Gastroesophageal sphincter (tissue), 4 donors: Measurements from ENCODE around the gene KCNAB3. TPM values are rescaled to one million over a fixed set of nuclear protein-coding genes. Genes with fewer than 3 reads are reported as not detected.

Experiments used
- ATAC-seq: fragments of 150-250 bp; one replicate; pipeline ENCODE4 v1.9.1; 2016; ENCODE audit warnings: mild to moderate bottlenecking, moderate library complexity
- H3K27ac ChIP-seq, 4 donors: fragments of 200-600 bp; sonication (generic) in 3 of 4; 1 replicate in 3 of 4; 2 replicates in 1 of 4; pipeline ENCODE4 v1.5.1; 2016 to 2019
- H3K27me3 ChIP-seq: fragments of 200-600 bp; sonication (generic); one replicate; pipeline ENCODE4 v1.5.1; 2019
- H3K36me3 ChIP-seq, 2 donors: fragments of 200-600 bp; sonication (generic); one replicate each; pipeline ENCODE4 v1.5.1; 2019; ENCODE audit warnings: control low read depth in 1 of 2
- H3K4me1 ChIP-seq, 3 donors: fragments of 200-600 bp; sonication (generic); 1 replicate in 2 of 3; 2 replicates in 1 of 3; pipeline ENCODE4 v1.5.1; 2016 to 2019; ENCODE audit warnings: control low read depth in 2 of 3
- H3K4me3 ChIP-seq, 2 donors: fragments of 200-600 bp; sonication (generic); one replicate each; pipeline ENCODE4 v1.5.1; 2019; ENCODE audit warnings: mild to moderate bottlenecking in 1 of 2, moderate library complexity in 1 of 2
- H3K9me3 ChIP-seq, 3 donors: fragments of 200-600 bp; sonication (generic); one replicate each; pipeline ENCODE4 v1.5.1; 2017 to 2019; ENCODE audit warnings: control low read depth in 2 of 3
- CTCF ChIP-seq, 4 experiments: fragments of 200-600 bp in 2 of 4; fragments of 450-650 bp in 2 of 4; sonication (generic) in 1 of 4; IDR thresholded peaks; one replicate each; pipeline ENCODE4 v1.5.1; 2017 to 2019; ENCODE audit warnings: antibody characterized with exemption in 4 of 4, mild to moderate bottlenecking in 2 of 4, moderate library complexity in 2 of 4
- EP300 ChIP-seq: sonication (generic); formaldehyde crosslinking; IDR thresholded peaks from one replicate; pipeline ENCODE4 v1.6.1; 2017; ENCODE audit warnings: antibody characterized with exemption, mild to moderate bottlenecking
- POLR2A ChIP-seq, 2 donors: fragments of 450-650 bp; IDR thresholded peaks; one replicate each; pipeline ENCODE4 v1.6.1; 2017; ENCODE audit warnings: antibody characterized with exemption in 2 of 2, mild to moderate bottlenecking in 2 of 2, moderate library complexity in 1 of 2
- POLR2AphosphoS5 ChIP-seq: sonication (generic); formaldehyde crosslinking; IDR thresholded peaks from one replicate; pipeline ENCODE4 v1.6.1; 2017; ENCODE audit warnings: antibody characterized with exemption
- WGBS, 2 donors: methylation state at CpG; one replicate each; pipeline ENCODE4 v1.1.5; 2018; ENCODE audit warnings: low coverage in 1 of 2; 5-methylcytosine and 5-hydroxymethylcytosine counted together
- small RNA-seq, 4 donors: library from RNA; depleted of rRNA; stranded (forward); fragments of <200 nt; gene quantifications; one replicate each; pipeline ENCODE3, GENCODE V24; 2016
- total RNA-seq, 4 donors: library from RNA; depleted of rRNA; stranded (reverse); fragments of >200 nt; gene quantifications; one replicate each; pipeline ENCODE4 v1.1.0, GENCODE V29; 2016

The KCNAB3 gene
- total RNA-seq, 4 donors from 2014 or later = 0.58 to 1.3 TPM; not detected in 2

GRCh38 chr17:7873051-7873450, 56.6 kb downstream of the KCNAB3 start:
- Histone ChIP-seq H3K27me3 (no peaks in the 10 kb centered on the region), H3K4me1 (no peaks in the 10 kb centered on the region), H3K36me3 (no peaks in the 10 kb centered on the region), H3K4me3 (no peak overlapping the region), H3K9me3 (no peaks in the 10 kb centered on the region), H3K27ac (no peak overlapping the region)
- 61 to 72% methylated on average over 3 to 4 of the region's 4 CpGs for WGBS, 2 donors
- TF ChIP-seq CTCF (IDR thresholded peaks at IDR 0.05) = no peak
- TF ChIP-seq POLR2AphosphoS5 = no peak
- TF ChIP-seq EP300 = no peak
- no peak for TF ChIP-seq POLR2A (IDR thresholded peaks at IDR 0.05)
- ATAC-seq = no peak

Small RNA genes lying within 50 kb of the gene (small RNA-seq; reads per million reads assigned to genes)
- gene SCARNA21 = 0 to 2.1 (median 0.69) reads per million in 4 donors

Other genes starting within 250 kb of the KCNAB3 start
- gene TP53, start 242.4 kb downstream of the KCNAB3 start, total RNA-seq = 10 to 100 TPM; 14.7 to 16.3 (median 15.6) TPM
- gene WRAP53, start 241.4 kb downstream of the KCNAB3 start, total RNA-seq = 1 to 10 TPM; 2.8 to 4.7 (median 3.9) TPM
- gene EFNB3, start 224.7 kb downstream of the KCNAB3 start, total RNA-seq = under 1 TPM in 2 of 4 donors, not detected in 2; 0.27 to 0.52 TPM
- gene DNAH2, start 212.1 kb downstream of the KCNAB3 start, total RNA-seq = under 1 TPM in 2 of 4 donors, not detected in 2; 0.08 to 0.31 TPM
- gene KDM6B, start 95.6 kb downstream of the KCNAB3 start, total RNA-seq = 10 to 100 TPM in 3 of 4 donors, 1 to 10 TPM in 1; 5.7 to 16.2 (median 15.6) TPM
- gene TMEM88, start 74.8 kb downstream of the KCNAB3 start, total RNA-seq = 10 to 100 TPM in 3 of 4 donors, 1 to 10 TPM in 1; 6.5 to 41.6 (median 29.6) TPM
- gene NAA38, start 72.3 kb downstream of the KCNAB3 start, total RNA-seq = 10 to 100 TPM; 60.5 to 84.7 (median 69.8) TPM
- 10 to 100 TPM; 12.0 to 18.7 (median 13.7) TPM for gene CYB5D1, start 71.9 kb downstream of the KCNAB3 start, total RNA-seq
- gene CHD3, start 41.1 kb downstream of the KCNAB3 start, total RNA-seq = 100 to 1,000 TPM in 3 of 4 donors, 10 to 100 TPM in 1; 56.7 to 134 (median 120) TPM
- 1 to 10 TPM; 1.6 to 5.4 (median 2.1) TPM for gene RNF227, start 13.6 kb downstream of the KCNAB3 start, total RNA-seq
- gene TRAPPC1, start 2.1 kb upstream of the KCNAB3 start, total RNA-seq = 10 to 100 TPM; 20.9 to 44.2 (median 29.0) TPM
- 10 to 100 TPM; 15.6 to 31.8 (median 18.2) TPM for gene CNTROB, start 2.4 kb upstream of the KCNAB3 start, total RNA-seq
- gene GUCY2D, start 72.8 kb upstream of the KCNAB3 start, total RNA-seq = not detected
- 1 to 10 TPM in 3 of 4 donors, under 1 TPM in 1; 0.69 to 5.6 (median 2.8) TPM for gene ALOX15B, start 109.2 kb upstream of the KCNAB3 start, total RNA-seq
- under 1 TPM in 1 of 4 donors, not detected in 3; 0.17 TPM for gene ALOX12B, start 157.9 kb upstream of the KCNAB3 start, total RNA-seq
- under 1 TPM in 1 of 4 donors, not detected in 3; 0.37 TPM for gene ALOXE3, start 188.7 kb upstream of the KCNAB3 start, total RNA-seq
- gene HES7, start 194.2 kb upstream of the KCNAB3 start, total RNA-seq = under 1 TPM in 2 of 4 donors, not detected in 2; 0.89 to 0.94 TPM
- gene PER1, start 222.5 kb upstream of the KCNAB3 start, total RNA-seq = 100 to 1,000 TPM in 3 of 4 donors, 10 to 100 TPM in 1; 67.1 to 188 (median 136) TPM
- 10 to 100 TPM; 14.6 to 39.8 (median 33.4) TPM for gene VAMP2, start 233.1 kb upstream of the KCNAB3 start, total RNA-seq
- gene TMEM107, start 246.5 kb upstream of the KCNAB3 start, total RNA-seq = 10 to 100 TPM; 11.2 to 18.8 (median 15.5) TPM